ENCODE data around the gene CDH13. TPM values are rescaled to one million over a fixed set of nuclear protein-coding genes. Genes with fewer than 3 reads are reported as not detected.

CDH13 gene
- total RNA-seq, 1 donor from 2014 or later: 45.1 TPM

- H3K9me3 Mint-ChIP-seq (ENCODE audit: low read depth): peaks cover 11% of the 10 kb centered on the region
- H3K4me1 Mint-ChIP-seq (ENCODE audit: low read depth): peaks cover 3% of the 10 kb centered on the region
- no peaks in the 10 kb centered on the region for H3K27me3 Mint-ChIP-seq (ENCODE audit: low read depth)
- peaks cover 8% of the 10 kb centered on the region for H3K36me3 Mint-ChIP-seq (ENCODE audit: low read depth)
- H3K4me3 Mint-ChIP-seq (ENCODE audit: unreplicated experiment): no peak overlapping the region
- no peak for DNase-seq (ENCODE audit: low spot score)
- TF ChIP-seq CTCF (IDR thresholded peaks at IDR 0.05): no peak
- no peak overlapping the region for H3K27ac Mint-ChIP-seq (ENCODE audit: unreplicated experiment)
Measured at GRCh38 chr16:83045790-83046189, 419.0 kb downstream of the CDH13 start.

- DNase-seq (ENCODE audit: low spot score): no peak
- Mint-ChIP-seq H3K4me1 (ENCODE audit: low read depth) (peaks cover 3% of the 10 kb centered on the region), H3K27ac (ENCODE audit: unreplicated experiment) (no peak overlapping the region), H3K9me3 (ENCODE audit: low read depth) (peaks cover 15% of the 10 kb centered on the region), H3K36me3 (ENCODE audit: low read depth) (peaks cover 8% of the 10 kb centered on the region), H3K27me3 (ENCODE audit: low read depth) (no peaks in the 10 kb centered on the region), H3K4me3 (ENCODE audit: unreplicated experiment) (no peak overlapping the region)
- no peak for TF ChIP-seq CTCF (IDR thresholded peaks at IDR 0.05)
Measured at GRCh38 chr16:83046664-83047063, 419.9 kb downstream of the CDH13 start.

GRCh38 chr16:83051451-83051850 is 424.7 kb downstream of the CDH13 start:
- no peak for DNase-seq (ENCODE audit: low spot score)
- peaks cover 15% of the 10 kb centered on the region for H3K9me3 Mint-ChIP-seq (ENCODE audit: low read depth)
- H3K27me3 Mint-ChIP-seq (ENCODE audit: low read depth): no peaks in the 10 kb centered on the region
- no peaks in the 10 kb centered on the region for H3K4me1 Mint-ChIP-seq (ENCODE audit: low read depth)
- H3K27ac Mint-ChIP-seq (ENCODE audit: unreplicated experiment): no peak overlapping the region
- H3K4me3 Mint-ChIP-seq (ENCODE audit: unreplicated experiment): no peak overlapping the region
- no peak for TF ChIP-seq CTCF (IDR thresholded peaks at IDR 0.05)
- H3K36me3 Mint-ChIP-seq (ENCODE audit: low read depth): peaks cover 8% of the 10 kb centered on the region

- no peak overlapping the region for H3K27ac Mint-ChIP-seq (ENCODE audit: unreplicated experiment)
- no peaks in the 10 kb centered on the region for H3K27me3 Mint-ChIP-seq (ENCODE audit: low read depth)
- no peaks in the 10 kb centered on the region for H3K4me1 Mint-ChIP-seq (ENCODE audit: low read depth)
- H3K4me3 Mint-ChIP-seq (ENCODE audit: unreplicated experiment): no peak overlapping the region
- no peak for TF ChIP-seq CTCF (IDR thresholded peaks at IDR 0.05)
- H3K9me3 Mint-ChIP-seq (ENCODE audit: low read depth): peaks cover 15% of the 10 kb centered on the region
- H3K36me3 Mint-ChIP-seq (ENCODE audit: low read depth): peaks cover 6% of the 10 kb centered on the region
- no peak for DNase-seq (ENCODE audit: low spot score)
Measured at GRCh38 chr16:83054283-83054682, 427.5 kb downstream of the CDH13 start.

GRCh38 chr16:83058376-83058775 is 431.6 kb downstream of the CDH13 start:
- DNase-seq (ENCODE audit: low spot score): no peak
- Mint-ChIP-seq H3K36me3 (ENCODE audit: low read depth) (no peaks in the 10 kb centered on the region), H3K4me3 (ENCODE audit: unreplicated experiment) (no peak overlapping the region), H3K27ac (ENCODE audit: unreplicated experiment) (no peak overlapping the region), H3K4me1 (ENCODE audit: low read depth) (no peaks in the 10 kb centered on the region), H3K9me3 (ENCODE audit: low read depth) (peaks cover 2% of the 10 kb centered on the region), H3K27me3 (ENCODE audit: low read depth) (no peaks in the 10 kb centered on the region)
- no peak for TF ChIP-seq CTCF (IDR thresholded peaks at IDR 0.05)
